22Rv1 (cell line): ENCODE results near the gene SIGLEC9.

Experiments used
- ZFX ChIP-seq: fragments of 450-650 bp; IDR thresholded peaks from 2 replicates; pipeline ENCODE4 v1.6.1; 2017; ENCODE audit warnings: antibody characterized with exemption, borderline replicate concordance
- TF ChIP-seq, protein P1 (sequence below): fragments of 450-650 bp; IDR thresholded peaks from 2 replicates; pipeline ENCODE4 v1.5.1; 2017; ENCODE audit warnings: mild to moderate bottlenecking

DNA sequence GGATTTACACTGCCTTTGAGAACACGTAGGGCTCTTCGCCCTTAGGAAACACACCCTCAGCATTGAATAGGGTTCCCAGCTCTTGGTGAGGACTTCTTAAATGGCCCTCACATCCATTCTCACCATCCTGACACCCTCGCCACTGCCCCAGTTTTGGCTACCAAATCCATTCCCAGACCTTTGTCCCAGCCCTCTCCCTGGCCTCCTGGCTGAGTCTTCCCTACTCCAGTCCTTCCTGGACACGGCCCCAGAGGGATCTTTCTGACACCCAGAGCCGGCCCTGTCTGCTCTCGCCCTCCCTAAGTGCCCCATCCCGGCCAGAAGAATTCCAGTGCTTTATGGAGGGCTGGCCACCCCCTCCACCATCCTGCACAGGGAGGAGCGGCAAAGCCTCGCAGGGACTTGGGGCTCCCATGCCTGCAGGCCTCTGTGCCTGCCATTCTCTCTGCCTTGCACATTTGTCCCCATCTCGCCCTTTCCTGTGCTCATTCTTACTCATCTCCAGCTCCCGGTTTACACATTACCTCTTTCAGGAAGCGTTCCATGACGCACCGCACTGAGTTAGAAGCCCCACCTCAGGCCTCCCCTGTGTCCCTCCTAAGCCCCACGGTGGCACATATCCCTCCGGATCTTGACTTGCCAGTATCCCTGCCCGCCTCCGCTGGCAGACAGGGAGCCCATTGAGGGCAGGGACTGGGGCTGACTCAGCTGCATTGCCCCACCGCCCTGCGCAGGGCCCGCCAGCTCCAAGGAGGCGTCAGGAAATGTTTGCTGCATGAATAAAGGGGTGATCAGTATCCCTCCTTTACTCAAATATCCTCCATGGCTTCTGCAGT, 31.0 kb upstream of the SIGLEC9 start:
- TF ChIP-seq, protein P1, sequence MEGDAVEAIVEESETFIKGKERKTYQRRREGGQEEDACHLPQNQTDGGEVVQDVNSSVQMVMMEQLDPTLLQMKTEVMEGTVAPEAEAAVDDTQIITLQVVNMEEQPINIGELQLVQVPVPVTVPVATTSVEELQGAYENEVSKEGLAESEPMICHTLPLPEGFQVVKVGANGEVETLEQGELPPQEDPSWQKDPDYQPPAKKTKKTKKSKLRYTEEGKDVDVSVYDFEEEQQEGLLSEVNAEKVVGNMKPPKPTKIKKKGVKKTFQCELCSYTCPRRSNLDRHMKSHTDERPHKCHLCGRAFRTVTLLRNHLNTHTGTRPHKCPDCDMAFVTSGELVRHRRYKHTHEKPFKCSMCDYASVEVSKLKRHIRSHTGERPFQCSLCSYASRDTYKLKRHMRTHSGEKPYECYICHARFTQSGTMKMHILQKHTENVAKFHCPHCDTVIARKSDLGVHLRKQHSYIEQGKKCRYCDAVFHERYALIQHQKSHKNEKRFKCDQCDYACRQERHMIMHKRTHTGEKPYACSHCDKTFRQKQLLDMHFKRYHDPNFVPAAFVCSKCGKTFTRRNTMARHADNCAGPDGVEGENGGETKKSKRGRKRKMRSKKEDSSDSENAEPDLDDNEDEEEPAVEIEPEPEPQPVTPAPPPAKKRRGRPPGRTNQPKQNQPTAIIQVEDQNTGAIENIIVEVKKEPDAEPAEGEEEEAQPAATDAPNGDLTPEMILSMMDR, result no peak
- no peak for TF ChIP-seq ZFX
